Germinal center (tissue), 1 donor: ENCODE results near the gene BCL6.
A peak's percentile ranks its signal among the peaks of the same experiment; 100 is the strongest.
"Not testable (repeated sequence)": the region's sequence is repeated elsewhere in the genome, so short reads cannot be mapped to it uniquely, and the experiment has no call there.

Experiments
- DNase-seq: peaks from one replicate; pipeline ENCODE4 v3.0.0; 2012; ENCODE audit warnings: mixed read lengths, low spot score

Gene BCL6

GRCh38 chr3:187713504-187713903 lies 31.8 kb downstream of the BCL6 start:
- DNase-seq, result no peak

DNA sequence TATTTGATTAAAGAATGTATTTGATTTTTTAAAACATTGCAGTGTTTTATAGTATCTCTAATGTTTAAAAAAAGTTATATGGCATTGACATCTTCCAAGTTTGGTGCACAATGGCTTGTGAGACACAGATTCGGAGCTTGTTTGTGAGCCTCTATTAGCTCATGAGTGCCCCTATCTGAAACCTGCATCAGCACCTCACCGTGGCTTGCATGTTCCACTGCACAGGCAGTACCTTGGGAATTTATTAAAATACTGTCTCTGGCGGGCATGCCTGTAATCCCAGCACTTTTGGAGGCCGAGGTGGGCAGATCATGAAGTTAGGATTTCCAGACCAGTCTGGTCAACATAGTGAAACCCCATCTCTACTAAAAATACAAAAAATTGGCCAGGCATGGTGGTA lies 36.1 kb downstream of the BCL6 start:
- no peak for DNase-seq

DNA sequence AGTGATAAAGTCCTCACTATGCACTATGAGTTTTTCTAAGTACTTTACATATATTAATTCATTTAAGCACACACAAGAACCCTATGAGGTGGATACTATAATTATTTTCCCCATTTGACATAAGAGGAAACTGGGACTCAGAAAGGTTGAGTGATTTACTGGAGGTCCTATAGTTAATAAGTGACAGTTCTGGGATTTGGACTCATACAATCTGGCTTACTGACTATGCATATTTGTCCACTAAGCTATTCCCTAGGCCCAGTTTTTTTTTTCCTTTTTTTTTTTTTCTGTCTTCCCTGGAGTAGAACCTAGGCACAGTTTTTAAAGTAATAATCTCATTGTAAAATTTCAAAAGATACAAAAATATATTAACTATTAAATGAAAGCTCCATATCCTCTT lies 36.6 kb downstream of the BCL6 start:
- no peak for DNase-seq

DNA sequence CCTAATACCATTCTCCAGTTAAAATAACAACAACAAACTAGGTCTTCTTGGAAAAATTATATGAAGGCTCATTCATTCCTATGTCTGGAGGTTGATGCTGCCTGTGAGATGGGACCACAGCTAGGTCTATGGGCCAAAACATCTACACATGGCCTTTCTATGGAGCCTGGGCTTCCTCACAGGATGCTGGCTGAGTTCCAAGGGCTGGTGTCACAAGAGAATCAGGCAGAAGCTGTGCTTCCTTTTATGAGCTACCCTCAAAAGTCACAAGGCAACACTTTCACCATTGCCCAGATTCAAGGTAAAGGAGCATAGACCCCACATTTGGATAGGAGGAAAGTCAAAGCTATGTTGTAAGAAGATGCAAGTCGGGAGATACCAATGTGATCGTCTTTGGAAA lies 38.3 kb downstream of the BCL6 start:
- no peak for DNase-seq

DNA sequence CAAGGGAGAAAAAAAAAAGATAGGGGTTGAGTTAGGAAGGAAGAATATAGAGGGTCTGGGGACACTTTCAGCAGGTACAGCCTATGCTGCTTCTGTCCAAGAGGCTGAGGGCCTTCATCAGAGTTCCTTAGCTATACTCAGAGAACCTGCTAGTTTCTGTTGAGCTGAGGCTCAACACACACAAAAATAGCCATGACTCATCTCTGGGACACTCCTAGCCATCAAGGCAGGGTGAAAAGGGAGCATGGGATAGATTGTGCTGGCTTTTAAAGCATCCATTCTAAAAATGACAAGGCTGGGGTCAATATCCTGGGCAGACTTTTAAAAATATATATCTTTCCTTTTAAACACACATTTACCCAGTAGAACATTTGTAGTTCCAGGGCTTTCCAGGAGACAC lies 40.1 kb downstream of the BCL6 start:
- no peak for DNase-seq

DNA sequence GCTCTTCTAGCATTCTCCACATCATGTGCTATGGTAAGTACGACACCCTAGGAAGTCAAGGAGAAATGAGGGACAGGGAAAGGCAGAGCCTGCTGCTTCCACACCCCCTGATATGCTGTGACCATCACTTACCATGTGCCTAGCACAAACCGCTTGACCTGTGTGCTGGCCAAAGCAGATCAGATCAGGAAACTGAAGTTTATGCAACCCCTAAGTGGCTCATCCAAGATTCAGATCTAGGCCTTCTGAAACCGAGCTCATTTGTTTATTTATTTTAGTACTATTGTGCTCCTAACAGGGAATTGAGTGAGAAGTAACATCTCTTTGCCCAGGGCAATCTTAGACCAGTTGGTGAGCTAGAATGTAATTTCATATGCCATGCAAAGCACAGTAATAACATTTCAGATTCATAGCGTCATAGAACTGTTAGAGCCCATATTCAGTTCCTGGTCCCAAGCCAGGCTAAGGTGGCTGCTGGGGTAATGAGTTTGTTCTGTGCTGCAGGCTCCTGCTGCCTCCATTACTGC lies 42.7 kb downstream of the BCL6 start, which contains the start of gene RTP2:
TSS of gene RTP2 (minus strand) at position 51 of the 527 bp plus-strand sequence. CDS start 429 bp downstream, outside the sequence.
- DNase-seq, result no peak

DNA sequence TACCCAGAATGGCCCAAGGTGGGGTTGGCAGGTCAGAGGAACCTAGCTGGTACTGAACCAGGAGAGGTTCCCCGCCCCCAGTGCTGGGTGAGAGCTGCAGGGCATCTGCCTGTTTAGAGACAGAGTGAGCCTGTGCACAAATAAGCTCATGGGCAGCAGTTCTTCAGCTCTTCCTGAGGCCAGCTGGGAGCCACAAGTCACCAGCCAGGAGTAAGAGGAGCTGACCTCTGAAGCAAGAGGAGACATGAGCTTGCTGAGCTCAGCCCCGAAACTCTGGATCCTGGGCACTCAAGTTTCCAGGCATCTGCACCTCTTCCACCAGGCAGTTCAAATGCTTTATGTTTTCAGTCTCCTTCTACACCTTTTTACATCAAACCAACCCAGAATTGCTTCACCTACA lies 45.0 kb downstream of the BCL6 start:
- DNase-seq, result no peak

GRCh38 chr3:187698499-187699399 lies 46.5 kb downstream of the BCL6 start:
- no peak for DNase-seq

- DNase-seq, result no peak
Observed at GRCh38 chr3:187696021-187696420, 49.2 kb downstream of the BCL6 start.

- no peak for DNase-seq
Observed at GRCh38 chr3:187695449-187695848, 49.8 kb downstream of the BCL6 start.

DNA sequence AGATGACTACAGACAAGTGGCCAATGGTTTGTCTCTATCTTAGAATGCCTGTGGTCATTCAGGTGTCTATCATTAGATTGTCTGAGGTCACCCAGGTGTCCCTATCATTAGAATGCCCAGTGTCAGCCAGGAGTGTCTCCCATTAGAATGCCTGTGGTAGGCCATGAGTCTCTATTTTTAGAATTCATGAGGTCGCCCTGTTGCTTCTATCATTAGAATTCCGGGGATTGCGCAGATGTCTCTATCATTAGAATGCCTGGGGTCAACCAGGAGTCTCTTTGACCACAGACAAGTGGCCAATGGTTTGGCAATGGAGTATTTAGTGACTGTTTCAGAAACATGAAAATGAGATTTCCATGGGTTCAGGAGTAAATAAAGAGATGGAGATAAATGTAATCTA lies 50.5 kb downstream of the BCL6 start:
- DNase-seq, result no peak

- DNase-seq, result no peak
Observed at GRCh38 chr3:187693431-187693830, 51.8 kb downstream of the BCL6 start.

GRCh38 chr3:187689984-187690383 lies 55.3 kb downstream of the BCL6 start:
- no peak for DNase-seq

GRCh38 chr3:187686621-187687273 lies 58.5 kb downstream of the BCL6 start:
- DNase-seq, result no peak

DNA sequence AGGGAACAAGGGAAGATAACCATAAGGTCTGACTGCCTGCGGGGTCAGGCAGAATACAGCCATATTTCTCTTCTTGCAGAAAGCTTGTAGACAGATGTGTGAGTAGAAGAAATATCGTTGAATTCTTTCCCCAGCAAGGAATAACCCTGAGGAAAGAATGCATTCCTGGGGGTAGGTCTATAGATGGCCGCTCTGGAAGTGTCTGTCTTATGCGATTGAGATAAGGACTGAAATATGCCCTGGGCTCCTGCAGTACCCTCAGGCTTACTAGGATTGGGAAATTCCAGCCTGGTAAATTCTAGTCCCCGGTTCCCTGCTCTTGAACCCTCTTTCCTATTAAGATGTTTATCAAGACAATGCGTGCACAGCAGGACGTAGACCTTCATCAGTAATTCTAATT lies 59.3 kb downstream of the BCL6 start:
- no peak for DNase-seq

DNA sequence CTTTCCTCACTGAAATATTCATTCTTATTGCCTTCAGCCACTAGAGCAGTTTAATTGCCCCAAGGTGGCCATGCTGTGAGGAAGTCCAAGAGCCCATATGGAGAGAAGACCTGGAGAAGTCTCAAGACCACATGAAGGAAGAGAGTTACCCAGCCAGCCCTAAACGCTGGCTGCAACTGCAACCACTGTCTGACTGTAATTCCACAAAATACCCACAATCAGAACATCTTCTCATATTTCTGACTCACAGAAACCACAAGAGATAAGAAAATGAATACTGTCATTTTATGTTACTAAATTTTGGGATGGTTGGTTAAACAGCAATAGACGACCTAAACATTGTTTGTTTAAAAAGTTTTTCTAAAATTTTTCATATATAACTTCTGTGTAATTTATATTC lies 60.4 kb downstream of the BCL6 start:
- no peak for DNase-seq

DNA sequence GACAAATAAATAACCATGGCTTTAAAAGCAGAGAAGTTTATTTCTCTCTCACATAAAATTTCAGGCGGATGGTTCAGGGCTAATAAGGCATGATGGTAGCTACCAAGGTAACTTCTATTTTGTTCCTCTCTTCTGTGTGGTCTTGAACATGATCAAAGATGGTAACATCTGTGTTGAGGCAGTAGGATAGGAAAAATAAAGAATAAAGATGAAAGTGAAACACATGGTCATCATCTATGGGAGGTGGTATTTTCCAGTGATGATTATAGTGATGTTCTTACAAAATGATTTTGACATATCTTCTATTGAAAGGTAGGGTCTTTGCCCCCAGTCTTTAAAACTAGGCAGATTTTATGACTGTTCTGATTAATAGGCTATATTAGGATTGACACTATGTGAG lies 60.8 kb downstream of the BCL6 start:
- DNase-seq, result no peak

- not testable (repeated sequence) for DNase-seq
Observed at GRCh38 chr3:187681756-187682155, 63.5 kb downstream of the BCL6 start.

GRCh38 chr3:187679638-187680396 lies 65.5 kb downstream of the BCL6 start:
- peak; percentile 72 for DNase-seq

- DNase-seq, result peak; percentile 33
Observed at GRCh38 chr3:187678726-187679268, 66.5 kb downstream of the BCL6 start.

DNA sequence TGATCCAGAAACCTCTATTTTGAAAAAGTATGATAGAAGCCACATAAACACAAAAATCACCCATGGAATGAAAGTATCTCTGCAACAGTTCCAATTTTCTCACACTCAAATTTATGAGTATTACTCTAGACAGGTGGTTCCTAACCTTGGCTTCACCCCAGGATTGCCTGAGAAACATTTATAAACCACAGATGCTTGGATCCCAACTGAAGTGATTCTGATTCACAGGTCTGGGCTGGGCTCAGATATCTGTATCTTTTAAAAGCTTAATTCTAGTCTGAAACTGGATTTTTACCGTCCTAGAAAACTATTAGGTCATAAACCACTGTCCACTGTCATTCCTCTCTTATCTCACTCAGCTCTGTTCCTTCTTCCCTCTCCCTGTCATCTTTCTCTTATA lies 67.7 kb downstream of the BCL6 start:
- no peak for DNase-seq

GRCh38 chr3:187673012-187673411 lies 72.3 kb downstream of the BCL6 start:
- DNase-seq, result no peak
